HG03354 (cell line): ENCODE data around the gene KCNK16.
"Not testable (repeated sequence)": the region's sequence is repeated elsewhere in the genome, so short reads cannot be mapped to it uniquely, and the experiment has no call there.

Experiments
- ATAC-seq: cut with Tn5 transposase; IDR thresholded peaks from one replicate; pipeline ENCODE4 v1.9.1; 2021; ENCODE audit warnings: mild to moderate bottlenecking; ENCODE audit not compliant: unreplicated experiment, poor library complexity, severe bottlenecking

KCNK16 gene

GRCh38 chr6:39286596-39286995 lies 35.9 kb downstream of the KCNK16 start:
- ATAC-seq: not testable (repeated sequence)

DNA sequence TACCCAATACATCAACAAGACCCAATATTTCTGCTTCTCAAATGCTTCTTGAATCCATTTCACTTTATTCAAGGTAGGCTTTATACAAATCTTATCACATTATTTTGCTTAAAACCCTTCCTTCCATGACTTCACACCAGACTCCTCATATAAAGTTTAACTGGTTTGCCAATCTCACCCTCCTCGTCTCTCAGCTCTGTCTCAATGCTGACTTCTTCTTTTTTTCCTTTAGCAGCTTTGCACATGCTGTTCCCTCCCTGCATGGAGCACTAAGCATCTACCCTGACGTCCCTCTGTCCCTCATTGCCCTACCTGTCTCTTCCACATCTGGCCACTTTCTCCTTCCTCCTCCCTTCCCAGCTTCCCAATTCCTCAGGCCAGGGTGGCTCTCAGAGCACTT lies 39.7 kb downstream of the KCNK16 start:
- no peak for ATAC-seq

DNA sequence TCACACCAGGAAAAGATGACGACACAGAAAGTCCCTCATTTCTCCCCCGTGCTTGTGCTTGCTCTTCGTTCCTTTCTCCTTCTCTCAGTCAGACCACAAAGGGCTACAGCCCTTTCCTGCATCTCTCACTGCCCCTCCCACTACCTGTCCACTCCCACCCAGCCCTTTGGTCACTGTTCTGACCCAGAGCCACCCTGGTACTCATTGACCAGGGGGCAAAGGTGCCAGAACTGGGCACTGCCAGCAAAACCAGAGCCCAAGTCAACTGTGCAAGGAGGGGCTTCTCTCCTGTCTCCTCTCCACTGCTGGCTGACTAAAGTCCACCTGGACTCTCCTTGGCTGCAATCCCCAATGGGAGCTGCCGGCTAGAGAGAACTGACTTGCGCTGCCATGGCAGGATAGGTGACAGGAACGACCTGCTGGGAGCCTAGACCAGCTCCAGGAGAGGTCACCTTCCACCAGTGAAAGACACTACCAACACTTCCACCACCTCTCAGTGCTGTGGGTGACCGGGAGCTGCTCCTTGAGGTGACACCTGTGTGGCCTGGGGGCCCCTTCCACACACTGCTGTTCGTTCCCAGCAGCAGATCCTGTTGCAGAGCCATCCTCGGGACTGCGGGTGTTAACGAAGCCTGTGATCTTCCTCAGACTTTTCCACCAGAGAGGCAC lies 41.1 kb downstream of the KCNK16 start:
- ATAC-seq: no peak

- ATAC-seq: no peak
Observed at GRCh38 chr6:39280247-39280731, 42.2 kb downstream of the KCNK16 start.

DNA sequence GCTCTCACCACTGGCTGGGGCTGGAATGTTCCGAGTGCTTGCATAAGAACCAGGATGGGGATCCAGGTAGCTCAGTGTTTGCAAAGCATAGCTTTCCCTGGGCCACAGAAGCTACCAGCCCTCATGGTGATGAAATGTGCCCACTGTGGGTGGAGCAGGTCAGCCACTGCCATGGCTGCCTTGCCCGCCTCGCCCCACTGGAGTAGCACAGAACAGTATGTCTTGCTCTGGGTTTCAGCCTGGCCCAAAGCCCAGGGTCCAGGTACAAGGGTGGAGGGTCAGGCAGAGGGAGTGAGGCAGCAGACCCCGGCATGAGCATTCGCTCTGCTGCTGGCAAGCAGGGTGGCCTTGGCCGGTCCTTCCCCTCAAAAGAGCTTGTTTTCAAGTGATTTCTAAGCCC lies 43.0 kb downstream of the KCNK16 start:
- no peak for ATAC-seq

DNA sequence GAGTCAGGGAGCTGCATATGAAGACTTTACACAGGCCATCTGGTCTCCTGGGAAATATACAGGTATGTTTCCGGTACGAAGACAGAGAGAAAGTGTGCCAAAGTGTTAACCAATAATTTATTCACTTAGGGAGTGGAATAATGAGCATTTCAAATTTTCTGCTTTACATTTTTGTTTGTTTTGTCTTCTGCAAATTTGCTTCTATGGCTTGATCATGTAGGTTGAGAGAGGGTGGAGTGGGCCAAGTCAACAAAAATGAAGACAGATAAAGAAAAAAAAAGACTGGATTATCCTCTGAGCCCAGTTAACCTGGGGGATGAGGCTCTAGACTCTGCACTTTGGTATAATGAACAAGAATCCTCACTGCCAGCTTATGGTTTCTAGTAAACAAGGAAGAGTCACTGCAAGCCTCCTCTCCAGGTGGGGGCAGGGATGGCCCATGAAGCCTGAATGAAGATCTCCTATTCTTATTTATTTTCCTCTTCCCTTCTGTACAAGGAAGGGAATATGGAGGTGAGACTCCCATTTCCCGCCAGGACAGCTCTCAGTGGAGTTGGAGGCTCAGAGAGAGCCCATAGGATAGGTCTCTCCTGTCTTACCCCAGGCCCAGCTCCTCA lies 46.0 kb downstream of the KCNK16 start:
- ATAC-seq: no peak

GRCh38 chr6:39274903-39275302 lies 47.6 kb downstream of the KCNK16 start:
- ATAC-seq: no peak

DNA sequence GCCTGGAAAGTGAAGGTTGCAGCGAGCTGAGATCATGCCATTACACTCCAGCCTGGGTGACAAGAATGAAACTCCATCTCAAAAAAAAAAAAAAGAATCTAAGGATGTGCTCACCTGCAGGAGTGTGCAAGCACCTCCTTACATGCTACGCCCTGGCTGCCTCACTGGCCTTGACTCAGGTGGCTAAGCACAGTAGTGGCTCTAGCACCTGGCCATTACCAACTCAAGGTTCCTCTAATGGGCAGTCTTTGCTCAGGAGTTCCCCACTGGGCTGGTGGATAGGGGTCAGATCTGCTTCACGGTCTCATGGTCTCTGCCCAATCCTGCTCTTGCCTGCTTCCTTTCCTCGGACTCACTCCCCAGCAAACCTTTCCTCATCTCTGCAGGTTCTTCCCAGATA lies 48.0 kb downstream of the KCNK16 start:
- ATAC-seq: no peak

DNA sequence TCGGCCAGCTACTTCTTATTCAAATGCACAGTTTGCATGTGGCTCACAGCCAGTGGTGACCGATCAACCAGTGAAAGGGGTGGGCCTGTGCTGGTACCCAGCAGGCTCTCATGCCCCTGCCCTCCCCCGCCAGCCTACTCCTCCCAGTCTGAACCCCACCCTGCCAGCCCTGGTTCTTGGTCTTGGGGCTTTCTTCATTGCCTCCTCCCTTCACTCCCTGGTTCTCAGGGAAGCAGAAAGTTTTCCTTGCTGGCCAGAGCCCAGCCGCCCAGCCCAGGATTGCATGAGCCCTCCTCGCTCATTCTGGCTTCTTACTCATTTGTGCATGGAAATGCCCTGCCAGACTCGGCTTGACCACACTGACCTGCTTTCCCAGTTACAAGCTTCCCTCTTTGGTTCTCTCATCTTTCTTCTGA lies 49.1 kb downstream of the KCNK16 start:
- no peak for ATAC-seq

GRCh38 chr6:39269961-39270360 lies 52.5 kb downstream of the KCNK16 start:
- ATAC-seq: no peak

GRCh38 chr6:39268721-39269120 lies 53.8 kb downstream of the KCNK16 start:
- ATAC-seq: no peak

GRCh38 chr6:39268171-39268570 lies 54.3 kb downstream of the KCNK16 start:
- ATAC-seq: no peak

- ATAC-seq: no peak
Observed at GRCh38 chr6:39266782-39267355, 55.6 kb downstream of the KCNK16 start.

DNA sequence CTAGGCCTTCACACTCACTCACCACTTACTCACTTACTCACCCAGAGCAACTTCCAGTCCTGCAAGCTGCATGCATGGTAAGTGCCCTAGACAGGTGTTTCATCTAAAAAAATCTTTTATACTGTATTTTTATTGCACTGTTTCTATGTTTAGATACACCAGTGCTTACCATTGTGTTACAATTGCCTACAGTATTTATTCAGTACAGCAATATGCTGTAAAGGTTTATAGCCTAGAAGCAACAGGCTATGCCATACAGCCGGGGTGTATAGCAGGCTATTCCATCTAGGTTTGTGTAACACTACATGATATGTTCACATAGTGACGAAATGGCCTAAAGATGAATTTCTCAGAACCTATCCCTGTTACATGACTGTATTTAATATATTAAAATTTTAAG lies 56.1 kb downstream of the KCNK16 start:
- no peak for ATAC-seq
